ENCODE measurements around the gene CORO6. TPM values are rescaled to one million over a fixed set of nuclear protein-coding genes. Genes with fewer than 3 reads are reported as not detected.

The CORO6 gene
- total RNA-seq, 4 donors from 2014 or later = 1.4 to 13.7 (median 6.6) TPM

GRCh38 chr17:29571486-29571882, 51.2 kb downstream of the CORO6 start:
- Histone ChIP-seq H3K27me3 (no peaks in the 10 kb centered on the region), H3K4me3 (no peak overlapping the region), H3K27ac (no peak overlapping the region), H3K36me3 (peaks cover 30% of the 10 kb centered on the region), H3K9me3 (no peaks in the 10 kb centered on the region), H3K4me1 (peaks cover 56% of the 10 kb centered on the region)
- 91% methylated on average over 6 of the region's 6 CpGs for WGBS
- peak; percentile 56 to 58 for DNase-seq (ENCODE audit: low spot score in 2 of 2)
- TF ChIP-seq CTCF (IDR thresholded peaks at IDR 0.05) (no peak), POLR2AphosphoS5 (IDR thresholded peaks at IDR 0.05) (no peak), EP300 (IDR thresholded peaks at IDR 0.05) (no peak), POLR2A (IDR thresholded peaks at IDR 0.05) (no peak)

- H3K27me3 ChIP-seq = no peaks in the 10 kb centered on the region
- H3K36me3 ChIP-seq = peaks cover 20% of the 10 kb centered on the region
- no peak overlapping the region for H3K4me3 ChIP-seq
- H3K27ac ChIP-seq = no peak overlapping the region
- H3K4me1 ChIP-seq = peaks cover 66% of the 10 kb centered on the region
- WGBS = 53% methylated on average over 7 of the region's 7 CpGs
- no peak for TF ChIP-seq POLR2A (IDR thresholded peaks at IDR 0.05)
- TF ChIP-seq POLR2AphosphoS5 (IDR thresholded peaks at IDR 0.05) = no peak
- TF ChIP-seq EP300 (IDR thresholded peaks at IDR 0.05) = no peak
- peak; percentile 55 to 77 for DNase-seq (ENCODE audit: low spot score in 2 of 2)
- H3K9me3 ChIP-seq = no peaks in the 10 kb centered on the region
Measured at GRCh38 chr17:29570521-29570920, 52.2 kb downstream of the CORO6 start.

GRCh38 chr17:29569245-29569950, 53.3 kb downstream of the CORO6 start:
- peak overlapping the region; percentile 69 for H3K4me3 ChIP-seq
- peaks cover 9% of the 10 kb centered on the region for H3K36me3 ChIP-seq
- H3K27me3 ChIP-seq = no peaks in the 10 kb centered on the region
- H3K27ac ChIP-seq = peak overlapping the region; percentile 85
- no peak for TF ChIP-seq POLR2AphosphoS5 (IDR thresholded peaks at IDR 0.05)
- no peak for TF ChIP-seq EP300 (IDR thresholded peaks at IDR 0.05)
- no peak for TF ChIP-seq POLR2A (IDR thresholded peaks at IDR 0.05)
- no peak for TF ChIP-seq CTCF (IDR thresholded peaks at IDR 0.05)
- peaks cover 73% of the 10 kb centered on the region for H3K4me1 ChIP-seq
- H3K9me3 ChIP-seq = no peaks in the 10 kb centered on the region
- WGBS = 57% methylated on average over 14 of the region's 14 CpGs
- DNase-seq (ENCODE audit: low spot score in 2 of 2) = peak; percentile 60 to 76

- Histone ChIP-seq H3K36me3 (peaks cover 5% of the 10 kb centered on the region), H3K27me3 (no peaks in the 10 kb centered on the region), H3K9me3 (no peaks in the 10 kb centered on the region), H3K4me3 (peak within 1 kb of the TSS; percentile 69), H3K27ac (peak within 1 kb of the TSS; percentile 85), H3K4me1 (peaks cover 73% of the 10 kb centered on the region)
- TF ChIP-seq CTCF (IDR thresholded peaks at IDR 0.05) = no peak
- TF ChIP-seq POLR2A (IDR thresholded peaks at IDR 0.05) = peak in 1 of 2 donors; percentile 20
- TF ChIP-seq POLR2AphosphoS5 (IDR thresholded peaks at IDR 0.05) = no peak
- WGBS = 11% methylated on average over 3 of the region's 85 CpGs
- peak; percentile 90 to 91 for DNase-seq (ENCODE audit: low spot score in 2 of 2)
Measured at GRCh38 chr17:29568331-29569244, 54.1 kb downstream of the CORO6 start, which contains the start of gene TP53I13. Gene TP53I13 (plus strand): TSS chr17:29568701. CDS start chr17:29568759, 58 bp downstream.

GRCh38 chr17:29567554-29568330, 55.0 kb downstream of the CORO6 start:
- H3K9me3 ChIP-seq = no peaks in the 10 kb centered on the region
- peaks cover 67% of the 10 kb centered on the region for H3K4me1 ChIP-seq
- peak overlapping the region; percentile 69 for H3K4me3 ChIP-seq
- TF ChIP-seq CTCF (IDR thresholded peaks at IDR 0.05) (peak in 1 of 2 donors; percentile 52), POLR2A (IDR thresholded peaks at IDR 0.05) (no peak), POLR2AphosphoS5 (IDR thresholded peaks at IDR 0.05) (no peak)
- H3K27me3 ChIP-seq = no peaks in the 10 kb centered on the region
- no peaks in the 10 kb centered on the region for H3K36me3 ChIP-seq
- peak overlapping the region; percentile 85 for H3K27ac ChIP-seq
- DNase-seq (ENCODE audit: low spot score in 2 of 2) = peak; percentile 83 to 88
- WGBS = 0% methylated on average over 24 of the region's 63 CpGs
